Stimulated activated CD8-positive, alpha-beta memory T cell treated with anti-CD3 and anti-CD28 coated beads, Interleukin-7, amount 100 ng/mL, for 48 hours (primary cell): ENCODE data around the gene FBXO3.

ENCODE experiments used
- DNase-seq, 2 donors: peaks; one replicate each; pipeline ENCODE4 v3.0.0-alpha.2; 2020; ENCODE audit warnings: low read depth in 1 of 2; ENCODE audit errors: extremely low read depth in 1 of 2

The FBXO3 gene

DNA sequence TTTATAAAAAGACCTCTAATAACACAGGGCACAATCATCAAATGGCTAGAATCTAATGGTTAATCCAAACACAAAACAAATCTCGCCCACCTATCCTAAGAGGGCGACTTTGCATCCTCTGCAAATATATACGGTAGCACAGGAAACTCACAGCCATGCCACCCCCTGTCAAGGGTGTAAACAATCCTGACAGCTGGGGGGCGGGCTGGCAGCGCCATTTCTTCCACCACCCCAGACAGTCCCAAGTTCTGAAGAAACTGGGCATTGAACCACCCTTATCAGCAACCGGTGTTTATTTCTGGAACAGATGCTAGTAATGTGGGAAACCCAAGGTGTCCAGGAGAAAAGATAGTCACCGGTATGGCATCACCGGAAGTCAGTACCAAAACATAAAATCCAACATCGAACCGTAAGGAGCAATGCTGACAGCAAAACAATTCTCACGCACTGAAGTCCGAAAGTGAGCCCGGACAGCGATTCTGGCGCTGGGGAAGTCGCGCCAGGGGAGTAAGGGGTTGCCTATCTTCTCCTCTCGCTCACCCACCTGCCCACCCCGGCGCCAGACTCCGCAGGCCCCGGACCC is 825 bp downstream of the FBXO3 start:
- peak in 1 of 2 donors; percentile 12 for DNase-seq

DNA sequence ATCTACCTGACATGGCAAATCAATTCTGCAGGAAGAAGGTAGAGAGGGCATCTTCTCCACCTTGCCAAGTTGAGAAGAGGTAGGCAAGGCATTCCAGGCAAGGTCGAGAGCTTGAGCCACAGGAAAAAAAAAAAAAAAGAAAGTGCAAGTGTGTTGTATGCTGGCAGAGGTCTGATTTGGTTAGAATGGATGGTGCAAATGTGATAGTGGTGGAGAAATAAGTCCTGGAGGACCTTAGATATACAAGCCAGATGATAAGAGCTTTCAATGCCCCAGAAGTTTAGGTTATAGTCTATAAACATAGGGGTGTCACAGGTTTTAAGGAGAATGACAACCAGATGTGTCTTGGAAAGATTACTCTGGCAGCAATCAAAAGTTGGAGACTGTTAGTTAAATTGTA is 1.4 kb downstream of the FBXO3 start:
- no peak for DNase-seq

DNA sequence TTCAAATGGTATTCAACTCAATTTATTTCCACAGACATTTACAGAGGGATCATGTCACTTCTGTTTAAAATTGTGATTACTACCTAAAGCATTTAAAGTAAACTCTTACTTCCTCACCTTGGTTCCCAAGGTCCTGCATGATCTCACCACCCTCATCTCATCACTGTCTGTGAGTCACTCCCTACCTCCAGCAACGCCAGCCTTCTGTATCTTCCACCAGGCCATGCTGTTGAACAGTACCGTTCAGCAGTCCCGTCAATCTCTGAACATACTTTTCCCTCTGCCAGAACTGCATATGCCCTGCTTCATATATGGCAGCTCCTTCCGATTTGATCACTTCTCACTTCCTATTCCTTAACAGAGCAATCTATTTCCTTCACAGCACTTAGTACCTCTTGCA is 2.0 kb downstream of the FBXO3 start:
- no peak for DNase-seq

DNA sequence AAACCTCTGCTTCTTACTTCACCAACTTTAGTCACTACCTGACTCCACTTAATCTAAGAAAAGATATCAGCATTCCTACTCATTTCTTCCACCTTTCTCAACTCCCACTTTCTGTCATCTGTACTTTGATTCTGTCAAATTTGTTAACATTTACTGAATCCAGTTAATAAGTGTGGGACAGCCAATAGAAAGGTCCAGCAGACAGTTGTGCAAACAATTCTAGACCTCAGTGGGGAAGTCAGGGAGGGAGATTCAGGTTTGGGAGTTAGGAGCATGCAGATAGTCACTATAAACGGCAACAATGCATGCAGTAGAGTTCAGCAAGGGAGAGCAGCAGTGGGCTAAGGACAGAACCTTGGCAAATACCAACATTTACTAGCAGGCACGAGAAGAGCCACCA is 4.1 kb downstream of the FBXO3 start:
- DNase-seq, result no peak

DNA sequence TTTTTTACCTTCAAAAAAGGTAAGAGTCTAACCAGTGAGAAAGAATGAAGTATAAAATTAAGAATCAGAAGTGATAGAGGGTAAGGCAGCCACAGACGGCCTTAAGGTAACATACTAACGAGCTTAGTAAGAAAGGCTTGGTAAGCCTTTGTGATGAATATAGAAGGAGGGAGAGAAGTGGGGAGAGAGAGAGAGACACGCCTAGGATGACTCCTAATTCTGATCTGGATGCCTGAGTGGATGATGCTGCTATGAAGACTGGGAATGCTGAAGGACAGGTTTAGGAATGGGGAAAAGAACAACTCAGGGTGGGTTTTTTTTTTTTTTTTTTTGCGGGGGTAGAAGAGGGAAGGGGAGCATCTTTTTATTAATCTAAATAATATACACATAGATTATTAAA is 4.8 kb downstream of the FBXO3 start:
- DNase-seq, result no peak

DNA sequence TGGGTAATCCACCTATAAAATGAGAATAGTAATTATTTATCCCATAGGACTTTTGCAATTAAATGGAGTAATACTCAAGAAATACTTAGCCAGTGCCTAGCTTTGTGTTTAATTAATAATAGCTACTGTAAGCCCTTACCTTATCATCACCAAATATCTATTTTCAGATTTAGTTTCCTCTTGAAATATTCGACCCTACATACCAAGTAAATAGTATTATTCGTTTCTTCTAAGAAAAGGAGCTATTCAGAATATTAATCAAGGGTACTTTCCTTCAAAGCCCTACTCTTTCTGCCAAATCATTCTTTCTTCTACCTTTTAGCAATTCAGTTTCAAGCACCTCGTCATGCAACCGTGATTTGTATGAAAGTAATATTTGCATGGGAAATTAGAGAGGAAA is 6.7 kb downstream of the FBXO3 start:
- no peak for DNase-seq

DNA sequence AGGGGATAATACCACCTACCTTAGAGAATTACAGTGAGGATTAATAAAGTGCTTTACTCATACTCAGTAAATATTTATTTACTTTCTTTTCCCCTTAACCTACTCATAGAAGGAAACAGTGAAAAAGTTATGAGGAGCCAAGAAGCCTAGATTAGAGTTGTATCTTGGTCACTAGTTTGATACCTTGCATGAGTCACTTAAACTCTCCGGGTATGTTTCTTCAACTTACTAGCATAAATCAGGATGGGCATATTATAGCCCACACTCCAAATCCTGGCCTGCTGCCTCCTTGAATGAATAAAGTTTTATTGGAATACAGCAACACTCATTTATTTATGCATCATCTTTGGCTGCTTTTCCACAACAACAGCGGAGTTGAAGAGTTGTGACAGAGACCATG is 8.2 kb downstream of the FBXO3 start:
- DNase-seq, result no peak

DNA sequence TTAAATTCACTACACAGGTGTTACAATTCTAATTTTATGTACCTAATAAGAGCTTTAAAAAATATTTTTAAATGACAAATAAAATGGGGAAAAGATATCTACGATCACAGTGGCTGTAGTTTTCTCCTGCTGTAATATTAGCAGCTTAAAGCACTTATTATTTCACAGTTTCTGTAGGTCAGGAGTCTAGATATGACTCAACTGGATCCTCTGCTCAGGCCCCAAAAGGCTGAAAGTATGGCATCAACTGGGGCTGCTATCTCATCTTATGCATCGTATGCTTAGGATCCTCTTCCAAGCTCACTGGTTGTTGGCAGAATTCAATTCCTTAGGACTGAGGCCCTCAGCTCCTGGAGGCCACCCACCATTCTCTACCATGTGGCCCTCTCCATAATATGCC is 12.8 kb downstream of the FBXO3 start:
- DNase-seq, result no peak

DNA sequence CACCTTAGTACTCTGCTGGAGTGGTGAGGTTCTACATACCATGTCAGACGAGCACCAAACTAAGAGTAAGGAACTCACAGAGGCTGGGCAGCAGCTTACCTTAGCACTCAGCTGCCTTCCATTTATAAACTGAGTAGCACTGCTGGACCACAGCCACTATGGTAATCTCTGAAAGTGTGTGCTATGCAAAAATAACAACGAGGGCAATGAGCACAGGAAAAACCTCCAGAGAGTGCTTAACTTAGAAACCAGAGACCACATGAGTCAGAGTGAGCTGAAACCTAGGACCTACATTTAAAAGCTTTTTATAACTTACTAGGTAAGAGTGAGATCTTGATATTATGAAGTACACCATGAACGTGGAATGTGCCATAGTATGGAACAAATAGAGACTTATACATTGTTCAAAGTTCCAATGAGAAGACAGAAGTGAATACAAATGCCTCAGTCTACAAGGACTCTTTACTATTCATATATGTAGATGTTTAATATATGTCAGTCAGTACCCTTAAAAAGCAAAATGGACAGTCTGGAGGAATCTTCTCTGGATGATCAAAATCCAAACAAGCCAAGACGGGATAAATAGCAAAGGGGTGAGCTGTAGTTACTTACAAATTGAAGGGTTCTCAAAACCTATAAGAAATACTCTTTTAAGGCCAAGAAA is 20.9 kb downstream of the FBXO3 start:
- DNase-seq, result no peak

DNA sequence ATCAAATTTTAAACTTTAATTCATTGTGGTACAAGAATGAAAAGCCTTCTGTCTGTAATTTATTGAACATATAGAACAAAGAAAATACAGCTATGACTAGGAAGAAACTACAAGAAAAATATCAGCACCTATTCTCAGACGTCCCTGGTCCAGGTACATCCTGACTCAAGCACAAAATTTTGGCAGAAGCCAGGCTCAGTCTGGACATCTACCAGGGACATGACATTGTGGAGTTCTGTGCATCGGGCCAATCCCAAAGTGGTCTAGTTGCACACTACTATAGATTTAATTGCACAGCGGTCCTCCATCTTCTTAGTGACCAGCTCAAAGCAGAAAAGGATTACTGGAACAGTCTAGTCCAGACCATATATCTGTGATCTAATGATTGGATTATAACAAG is 22.4 kb downstream of the FBXO3 start:
- no peak for DNase-seq

DNA sequence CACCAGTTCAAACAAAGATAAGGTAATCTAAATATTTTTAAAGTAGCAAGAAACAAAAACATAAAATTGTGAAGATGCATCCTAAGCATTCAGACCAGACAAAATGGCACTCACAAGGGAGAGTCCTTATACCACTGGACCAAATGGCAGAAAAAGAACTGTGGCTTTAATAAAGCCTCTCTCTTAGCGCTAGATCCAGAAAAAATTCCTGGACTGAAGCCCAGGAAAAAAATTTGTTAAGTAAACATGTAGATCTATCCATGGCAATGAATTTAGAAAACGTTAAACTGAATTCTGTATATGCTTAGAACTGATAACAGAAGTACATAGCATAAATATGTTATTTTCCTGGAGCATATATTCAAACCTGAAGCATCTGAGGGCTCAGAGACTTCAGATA is 26.3 kb downstream of the FBXO3 start:
- no peak for DNase-seq

DNA sequence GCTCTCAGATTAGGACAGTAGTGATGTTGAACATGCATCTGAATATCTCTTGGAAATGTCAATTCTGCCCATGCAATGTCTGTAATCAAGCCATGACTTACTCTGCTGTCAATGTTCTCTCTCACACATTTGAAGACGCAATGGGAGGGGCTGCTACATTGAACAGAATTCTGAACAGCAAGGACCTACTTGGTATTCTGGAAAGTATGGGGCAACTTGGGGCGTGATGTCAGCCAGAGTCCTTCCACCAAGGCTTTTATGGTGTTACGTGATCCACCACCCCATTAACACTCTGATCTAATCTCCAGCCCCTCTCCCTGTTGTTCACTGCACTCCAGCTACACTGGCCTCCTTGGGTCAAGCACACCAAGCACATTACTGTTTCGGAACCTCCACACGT is 31.0 kb downstream of the FBXO3 start:
- no peak for DNase-seq

DNA sequence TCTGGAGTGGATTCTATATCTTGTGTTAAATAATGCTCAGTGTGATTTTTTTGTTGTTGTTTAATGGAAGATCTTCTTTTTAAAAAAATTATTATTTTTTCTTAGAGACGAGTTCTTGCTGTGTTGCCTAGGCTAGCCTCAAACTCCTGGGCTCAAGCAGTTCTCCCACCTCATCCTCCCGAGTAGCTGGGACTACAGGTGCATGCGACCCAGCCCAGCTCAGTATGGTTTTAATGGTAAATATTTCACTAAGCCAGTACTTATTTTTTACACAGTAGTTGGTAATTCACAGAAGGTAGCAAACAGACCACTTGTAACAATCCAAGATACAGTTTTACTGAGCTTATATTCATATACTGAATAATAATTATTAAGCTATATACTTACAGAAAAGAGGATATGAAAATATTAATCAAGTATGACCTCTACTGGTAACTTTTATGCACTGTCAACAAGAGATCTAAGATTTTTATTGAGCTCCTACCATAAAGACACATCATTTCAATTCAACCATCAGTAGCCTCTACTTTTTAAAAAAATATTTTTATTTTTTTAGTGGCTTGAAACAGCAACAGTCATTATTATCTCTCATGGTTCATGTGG is 32.0 kb downstream of the FBXO3 start:
- no peak for DNase-seq

DNA sequence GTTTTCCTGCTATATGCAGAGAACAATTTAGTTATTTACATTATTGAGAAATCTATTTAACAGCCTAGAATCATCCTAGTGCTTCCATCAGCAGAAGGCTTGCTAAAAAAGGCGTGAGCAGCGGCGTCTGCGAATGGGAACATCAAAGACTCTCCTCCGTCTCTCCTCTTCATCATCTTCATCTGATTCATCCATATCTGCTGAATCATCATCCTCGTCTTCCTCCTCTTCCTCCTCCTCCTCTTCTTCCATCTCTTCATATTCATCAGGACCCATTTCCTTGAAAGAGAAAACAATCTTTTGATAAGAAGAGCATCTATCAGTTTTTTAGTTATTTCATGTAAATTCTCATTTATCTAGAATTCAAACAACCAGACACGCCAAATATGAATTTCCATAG is 32.5 kb downstream of the FBXO3 start:
- no peak for DNase-seq

DNA sequence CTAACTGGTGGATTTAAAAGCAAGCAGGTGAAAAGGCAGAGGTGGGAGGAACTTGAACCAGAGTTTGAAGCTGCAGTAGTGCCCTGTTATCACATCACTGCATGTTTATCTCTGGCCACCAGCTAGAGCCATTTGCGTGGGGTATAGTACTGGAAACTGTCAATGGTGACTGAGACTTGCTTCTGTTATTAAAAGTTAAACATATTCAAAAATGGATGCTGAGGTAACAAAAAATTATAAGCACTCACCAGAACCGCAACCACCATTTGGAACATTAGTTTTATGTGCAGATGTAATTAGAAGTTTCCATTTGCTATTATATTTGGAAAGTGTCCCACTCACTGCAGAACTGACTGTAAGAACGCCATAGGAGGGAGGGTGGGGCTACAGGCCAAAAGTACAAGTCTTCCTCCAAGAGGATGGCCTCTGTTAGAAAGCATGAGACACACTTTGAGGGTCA is 36.9 kb downstream of the FBXO3 start:
- DNase-seq, result no peak

DNA sequence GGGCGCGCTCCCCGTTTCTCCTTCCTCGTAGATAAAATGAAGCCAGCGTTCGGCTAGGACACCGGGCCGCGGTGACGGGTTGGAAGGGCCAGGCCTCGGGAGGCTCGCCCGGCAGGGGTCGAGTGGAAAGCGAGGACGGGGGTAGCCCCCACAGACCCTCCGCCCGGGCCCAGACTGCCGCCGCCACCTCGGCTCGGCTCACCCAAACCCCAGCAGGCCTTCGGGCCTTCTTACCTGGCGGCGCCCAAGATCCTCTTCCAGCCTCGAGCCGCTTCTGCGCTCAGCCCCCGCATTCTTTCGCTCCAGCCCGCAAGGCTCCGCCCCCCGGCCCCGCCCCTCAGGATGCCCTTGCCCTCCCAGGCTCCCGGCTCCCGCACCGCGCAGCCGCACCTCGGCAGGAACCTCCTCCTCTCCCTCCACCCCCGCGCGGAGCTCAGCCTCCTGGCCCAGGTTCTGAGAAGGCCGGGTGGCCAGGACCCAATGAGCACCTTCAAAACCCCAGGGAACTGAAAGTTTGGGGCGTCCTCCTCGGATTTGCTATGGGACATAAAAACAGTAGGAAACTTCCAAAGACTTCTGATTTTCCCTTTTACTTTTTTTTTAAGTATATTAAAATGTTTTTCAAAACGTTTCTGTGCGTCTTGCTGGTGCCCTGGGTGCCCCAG is 38.0 kb downstream of the FBXO3 start, which contains the start of gene CD59:
CD59 (minus strand) TSS at position 276 of the 665 bp plus-strand sequence. CDS start 13,978 bp downstream, outside the sequence.
- DNase-seq, result peak in 1 of 2 donors; percentile 81

DNA sequence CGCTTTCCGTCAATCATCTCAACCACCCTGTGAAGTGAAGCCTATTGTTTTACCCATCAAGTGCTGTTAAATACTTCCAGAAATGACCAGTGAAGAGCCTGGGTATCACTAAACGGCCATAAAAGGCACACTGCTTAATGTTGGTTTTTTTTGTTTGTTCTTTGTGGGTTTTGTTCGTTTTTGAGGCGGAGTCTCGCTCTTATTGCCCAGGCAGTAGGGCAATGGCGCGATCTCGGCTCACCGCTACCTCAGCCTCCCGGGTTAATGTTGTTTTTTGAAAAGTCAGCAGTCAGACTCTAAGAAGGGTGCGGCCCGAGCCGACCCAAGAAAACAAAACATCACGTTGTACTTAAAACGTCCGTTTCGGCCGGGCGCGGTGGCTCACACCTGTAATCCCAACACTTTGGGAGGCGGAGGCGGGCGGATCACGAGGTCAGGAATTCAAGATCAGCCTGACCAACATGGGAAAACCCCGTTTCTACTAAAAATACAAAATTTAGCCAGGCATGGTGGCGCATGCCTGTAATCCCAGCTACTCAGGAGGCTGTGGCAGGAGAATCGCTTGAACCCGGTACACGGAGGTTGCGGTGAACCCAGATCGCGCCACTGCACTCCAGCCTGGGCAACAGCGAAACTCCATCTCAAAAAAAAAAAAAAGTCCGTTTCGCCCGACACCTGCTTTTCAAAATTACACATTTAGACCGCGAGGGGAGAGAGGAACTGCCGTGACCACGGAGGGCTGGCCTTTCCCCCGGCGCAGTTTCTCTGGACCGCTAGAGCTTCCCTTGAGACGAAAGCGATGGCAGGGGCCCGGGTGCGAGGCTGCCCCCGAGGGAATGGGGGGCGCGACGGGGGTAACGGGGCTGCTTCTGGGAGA is 38.8 kb downstream of the FBXO3 start:
- peak in 1 of 2 donors; percentile 32 for DNase-seq

DNA sequence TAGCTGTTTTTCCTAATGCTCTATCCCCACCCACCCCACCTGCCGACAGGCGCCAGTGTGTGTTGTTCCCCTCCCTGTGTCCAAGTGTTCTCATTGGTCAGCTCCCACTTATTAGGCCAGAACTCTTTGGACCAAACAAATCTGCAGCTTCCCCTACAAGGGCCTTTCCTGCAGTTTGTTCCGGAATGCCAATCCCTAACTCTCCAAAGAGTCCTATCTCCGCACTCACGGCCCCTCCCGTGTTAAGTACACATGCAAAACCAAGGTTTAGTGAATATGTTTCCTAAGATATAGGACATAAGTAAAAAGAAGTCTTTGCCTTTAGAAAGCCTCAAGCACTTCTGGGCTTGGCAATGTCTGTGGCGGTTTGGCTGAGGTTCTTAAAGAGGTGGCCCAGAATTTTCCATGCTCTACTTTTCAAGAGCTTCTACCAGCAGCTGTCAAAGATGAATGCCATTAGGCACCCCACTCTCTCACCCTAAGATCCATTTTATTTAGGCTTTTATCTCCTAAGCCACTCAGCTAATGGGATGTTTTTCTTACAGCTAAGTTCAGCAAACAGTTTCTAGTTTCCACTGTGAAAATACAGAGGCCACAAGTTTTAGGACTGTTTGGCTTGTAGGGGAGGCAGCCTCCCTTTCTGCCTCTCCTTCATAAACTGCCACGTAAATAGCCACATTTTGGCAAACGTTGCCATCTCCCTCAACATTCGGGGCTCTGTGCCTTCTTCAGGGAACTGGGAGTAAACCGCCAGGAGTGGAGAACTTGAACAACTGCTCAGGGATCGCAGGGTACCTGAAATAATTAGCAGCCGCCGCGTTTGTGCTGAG is 39.7 kb downstream of the FBXO3 start:
- no peak for DNase-seq

DNA sequence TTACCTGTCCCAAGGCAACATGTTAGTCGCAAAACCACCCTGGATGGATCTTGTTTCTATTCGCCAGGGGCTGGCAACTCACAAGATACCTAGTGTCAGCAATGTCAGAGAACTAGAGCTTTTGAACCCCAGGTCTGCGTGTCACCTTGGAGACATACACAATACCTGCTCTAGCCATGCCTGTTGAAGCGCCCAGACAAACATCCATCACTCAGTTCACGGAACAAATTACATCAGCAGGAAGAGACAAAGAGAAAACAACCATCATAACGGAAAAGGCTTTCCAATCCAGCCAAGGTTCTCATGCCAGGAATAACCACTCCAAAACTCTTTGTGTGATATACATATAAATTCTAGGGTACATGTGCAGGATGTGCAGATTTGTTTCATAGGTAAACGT is 40.3 kb downstream of the FBXO3 start:
- DNase-seq, result no peak
